MM.1S (cell line): Measurements from ENCODE around the gene RAD9B.
"Not testable (repeated sequence)": the region's sequence is repeated elsewhere in the genome, so short reads cannot be mapped to it uniquely, and the experiment has no call there.

ENCODE experiments used
- DNase-seq: peaks from one replicate; pipeline ENCODE4 v3.0.0-alpha.2; 2015
- H2AFZ ChIP-seq: fragments of 300-600 bp; sonication (generic); 2 replicates; pipeline ENCODE4 v1.6.0; 2016; ENCODE audit warnings: antibody characterized with exemption, low read length
- H3F3A ChIP-seq: fragments of 300-600 bp; sonication (generic); 2 replicates; pipeline ENCODE4 v1.6.1; 2016; ENCODE audit warnings: mild to moderate bottlenecking, antibody characterized with exemption, low read length, moderate library complexity, mixed read lengths; ENCODE audit not compliant: insufficient read depth
- H3K27ac ChIP-seq: fragments of 300-600 bp; sonication (generic); 2 replicates; pipeline ENCODE4 v1.5.1; 2016; ENCODE audit warnings: mild to moderate bottlenecking, low read length
- H3K27me3 ChIP-seq: fragments of 300-600 bp; sonication (generic); replicated peaks from 2 replicates; pipeline ENCODE4 v1.6.0; 2016; ENCODE audit warnings: low read length; ENCODE audit not compliant: insufficient read depth
- H3K36me3 ChIP-seq: fragments of 300-600 bp; sonication (generic); replicated peaks from 2 replicates; pipeline ENCODE4 v1.6.1; 2016; ENCODE audit warnings: mild to moderate bottlenecking, low read length, mixed read lengths; ENCODE audit not compliant: insufficient read depth
- H3K4me1 ChIP-seq: fragments of 300-600 bp; sonication (generic); 2 replicates; pipeline ENCODE4 v1.6.1; 2016; ENCODE audit warnings: low read length, mixed read lengths
- H3K4me2 ChIP-seq: fragments of 300-600 bp; sonication (generic); 2 replicates; pipeline ENCODE4 v1.6.0; 2016; ENCODE audit warnings: low read depth, low read length
- H3K4me3 ChIP-seq: fragments of 300-600 bp; sonication (generic); 2 replicates; pipeline ENCODE4 v1.5.1; 2016; ENCODE audit warnings: low read length, mixed read lengths
- H3K79me2 ChIP-seq: fragments of 300-600 bp; sonication (generic); 2 replicates; pipeline ENCODE4 v1.6.1; 2016; ENCODE audit warnings: mixed run types, low read length, mixed read lengths
- H3K9ac ChIP-seq: fragments of 300-600 bp; sonication (generic); 2 replicates; pipeline ENCODE4 v1.6.1; 2016; ENCODE audit warnings: low read length, mixed read lengths
- H3K9me2 ChIP-seq: fragments of 300-600 bp; sonication (generic); replicated peaks from 2 replicates; pipeline ENCODE4 v1.6.1; 2016; ENCODE audit warnings: mild to moderate bottlenecking, low read length, mixed read lengths; ENCODE audit not compliant: insufficient read depth
- H3K9me3 ChIP-seq: fragments of 300-600 bp; sonication (generic); replicated peaks from 2 replicates; pipeline ENCODE4 v1.6.1; 2016; ENCODE audit warnings: mild to moderate bottlenecking, low read length, mixed read lengths; ENCODE audit not compliant: insufficient read depth
- H4K20me1 ChIP-seq: fragments of 300-600 bp; sonication (generic); 2 replicates; pipeline ENCODE4 v1.6.1; 2016; ENCODE audit warnings: mild to moderate bottlenecking, low read length, moderate library complexity, mixed read lengths; ENCODE audit not compliant: insufficient read depth
- EZH2 ChIP-seq: fragments of 300-600 bp; sonication (generic); optimal IDR thresholded peaks from 2 replicates; pipeline ENCODE3; 2017; ENCODE audit warnings: low read depth, mild to moderate bottlenecking, antibody characterized with exemption, low read length, mixed read lengths
- EZH2phosphoT487 ChIP-seq: fragments of 300-600 bp; sonication (generic); IDR thresholded peaks from 2 replicates; pipeline ENCODE4 v1.6.1; 2018; ENCODE audit warnings: antibody characterized with exemption, low read length
- TF ChIP-seq, protein P1 (sequence below): fragments of 300-600 bp; sonication (generic); IDR thresholded peaks from 2 replicates; pipeline ENCODE4 v1.5.1; 2016; ENCODE audit warnings: antibody characterized with exemption, low read length, mixed read lengths

The RAD9B gene

DNA sequence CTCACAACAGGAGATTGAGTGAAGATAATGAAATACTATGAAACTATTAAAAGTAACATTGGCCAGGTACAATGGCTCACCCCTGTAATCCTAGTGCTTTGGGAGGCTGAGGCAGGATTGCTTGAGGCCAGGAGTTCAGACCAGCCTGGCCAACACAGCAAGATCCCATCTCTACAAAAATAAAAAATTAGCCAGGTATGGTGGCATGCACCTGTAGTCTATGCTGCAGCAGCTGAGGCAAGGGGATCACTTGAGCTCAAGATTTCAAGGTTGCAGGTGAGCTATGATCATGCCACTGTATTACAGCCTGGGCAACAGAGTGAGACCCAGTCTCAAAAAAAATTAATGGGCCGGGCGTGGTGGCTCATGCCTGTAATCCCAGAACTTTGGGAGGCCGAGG is 14.9 kb downstream of the RAD9B start:
- TF ChIP-seq, protein P1, sequence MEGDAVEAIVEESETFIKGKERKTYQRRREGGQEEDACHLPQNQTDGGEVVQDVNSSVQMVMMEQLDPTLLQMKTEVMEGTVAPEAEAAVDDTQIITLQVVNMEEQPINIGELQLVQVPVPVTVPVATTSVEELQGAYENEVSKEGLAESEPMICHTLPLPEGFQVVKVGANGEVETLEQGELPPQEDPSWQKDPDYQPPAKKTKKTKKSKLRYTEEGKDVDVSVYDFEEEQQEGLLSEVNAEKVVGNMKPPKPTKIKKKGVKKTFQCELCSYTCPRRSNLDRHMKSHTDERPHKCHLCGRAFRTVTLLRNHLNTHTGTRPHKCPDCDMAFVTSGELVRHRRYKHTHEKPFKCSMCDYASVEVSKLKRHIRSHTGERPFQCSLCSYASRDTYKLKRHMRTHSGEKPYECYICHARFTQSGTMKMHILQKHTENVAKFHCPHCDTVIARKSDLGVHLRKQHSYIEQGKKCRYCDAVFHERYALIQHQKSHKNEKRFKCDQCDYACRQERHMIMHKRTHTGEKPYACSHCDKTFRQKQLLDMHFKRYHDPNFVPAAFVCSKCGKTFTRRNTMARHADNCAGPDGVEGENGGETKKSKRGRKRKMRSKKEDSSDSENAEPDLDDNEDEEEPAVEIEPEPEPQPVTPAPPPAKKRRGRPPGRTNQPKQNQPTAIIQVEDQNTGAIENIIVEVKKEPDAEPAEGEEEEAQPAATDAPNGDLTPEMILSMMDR = no peak
- TF ChIP-seq EZH2 = no peak
- TF ChIP-seq EZH2phosphoT487 = no peak
- no peaks in the 10 kb centered on the region for H3K4me1 ChIP-seq
- H3K79me2 ChIP-seq = no peaks in the 10 kb centered on the region
- H3K27me3 ChIP-seq = no peaks in the 10 kb centered on the region
- H3K36me3 ChIP-seq = no peaks in the 10 kb centered on the region
- DNase-seq = no peak
- no peaks in the 10 kb centered on the region for H3K9me2 ChIP-seq
- no peaks in the 10 kb centered on the region for H3K9me3 ChIP-seq
- H3K9ac ChIP-seq = no peak overlapping the region
- H4K20me1 ChIP-seq = no peaks in the 10 kb centered on the region
- no peak overlapping the region for H3K4me2 ChIP-seq
- H3F3A ChIP-seq = no peaks in the 10 kb centered on the region
- no peak overlapping the region for H3K4me3 ChIP-seq
- no peak overlapping the region for H3K27ac ChIP-seq
- H2AFZ ChIP-seq = no peak overlapping the region

DNA sequence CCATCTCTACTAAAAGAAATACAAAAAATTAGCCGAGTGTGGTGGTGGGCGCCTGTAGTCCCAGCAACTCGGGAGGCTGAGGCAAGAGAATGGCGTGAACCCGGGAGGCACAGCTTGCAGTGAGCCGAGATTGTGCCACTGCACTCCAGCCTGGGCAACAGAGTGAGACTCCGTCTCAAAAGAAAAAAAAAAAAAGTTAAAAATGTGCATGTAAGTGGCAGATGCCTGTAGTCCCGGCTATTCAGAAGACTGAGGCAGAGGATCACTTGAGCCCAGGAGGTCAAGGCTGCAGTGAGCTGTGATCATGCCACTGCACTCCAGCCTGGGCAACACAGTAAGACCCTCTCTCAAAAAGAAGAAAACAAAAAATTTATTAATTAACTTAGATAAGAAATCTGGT is 15.9 kb downstream of the RAD9B start:
- not testable (repeated sequence) for H3K27ac ChIP-seq, H3F3A ChIP-seq, DNase-seq, H3K36me3 ChIP-seq, H3K9ac ChIP-seq, H4K20me1 ChIP-seq, H3K9me3 ChIP-seq, H3K4me1 ChIP-seq, H3K9me2 ChIP-seq, H3K4me2 ChIP-seq, H3K27me3 ChIP-seq, H3K4me3 ChIP-seq, H3K79me2 ChIP-seq, H2AFZ ChIP-seq

DNA sequence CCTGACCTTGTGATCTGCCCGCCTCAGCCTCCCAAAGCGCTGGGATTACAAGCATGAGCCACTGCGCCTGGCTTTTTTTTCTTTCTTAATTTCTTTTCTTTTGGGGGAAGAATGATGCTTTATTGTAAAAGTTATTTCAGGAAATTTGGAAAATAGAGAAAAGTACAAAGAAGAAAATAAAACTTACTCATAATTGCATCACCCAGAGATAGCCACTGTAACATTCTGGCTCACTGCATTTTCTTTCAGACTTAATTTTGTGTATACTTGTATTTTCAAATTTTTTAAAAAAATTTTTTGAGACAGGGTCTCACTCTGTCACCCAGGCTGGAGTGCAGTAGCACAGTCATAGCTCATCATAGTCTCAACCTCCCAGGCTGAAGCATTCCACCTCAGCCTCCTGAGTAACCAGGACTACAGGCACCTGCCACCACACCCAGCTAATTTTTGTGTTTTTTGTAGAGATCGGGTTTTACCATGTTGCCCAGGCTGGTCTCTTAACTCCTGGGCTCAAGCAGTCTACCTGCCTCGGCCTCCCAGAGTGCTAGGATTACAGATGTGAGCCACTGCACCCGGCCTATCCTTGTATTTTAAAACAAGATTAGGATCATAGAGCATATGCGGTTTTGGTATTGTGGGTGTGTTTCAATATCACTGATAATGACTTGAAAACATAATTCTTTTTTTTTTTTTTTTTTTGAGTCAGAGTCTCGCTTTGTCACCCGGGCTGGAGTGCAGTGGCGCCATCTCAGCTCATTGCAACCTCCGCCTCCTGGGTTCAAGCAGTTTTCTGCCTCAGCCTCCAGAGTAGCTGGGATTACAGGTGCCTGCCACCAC is 19.0 kb downstream of the RAD9B start:
- H3K4me1 ChIP-seq, H3K4me3 ChIP-seq, H3K9me3 ChIP-seq, H3F3A ChIP-seq, H3K36me3 ChIP-seq, H3K9ac ChIP-seq, H4K20me1 ChIP-seq, H2AFZ ChIP-seq, H3K27me3 ChIP-seq, DNase-seq, H3K4me2 ChIP-seq, H3K79me2 ChIP-seq, H3K27ac ChIP-seq, H3K9me2 ChIP-seq: not testable (repeated sequence)

DNA sequence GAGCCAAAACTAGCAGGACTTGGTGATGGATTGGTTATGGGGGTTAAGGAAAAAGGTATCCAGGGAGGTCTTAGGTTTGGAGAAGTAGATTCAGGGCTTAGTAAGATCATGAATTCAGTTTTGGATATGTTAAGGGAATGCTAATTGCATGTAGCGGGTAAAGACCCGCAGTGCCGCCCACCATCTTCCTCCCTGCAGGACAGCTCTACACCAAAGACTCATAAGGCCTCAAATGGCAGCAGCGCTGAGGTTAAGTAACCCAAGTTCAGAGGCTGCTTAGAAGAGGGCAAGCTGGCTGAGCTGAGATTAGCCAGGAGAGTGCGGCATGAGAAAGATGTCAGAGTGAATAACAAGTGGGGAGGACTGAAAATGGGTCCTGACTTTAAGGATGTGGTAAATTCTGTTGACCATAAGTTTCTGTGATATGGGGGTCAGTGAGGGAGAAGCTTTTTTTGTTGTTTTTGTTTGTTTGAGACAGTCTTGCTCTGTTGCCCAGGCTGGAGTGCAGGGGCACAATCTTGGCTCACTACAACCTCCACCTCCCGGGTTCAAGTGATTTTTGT is 26.2 kb downstream of the RAD9B start:
- Histone ChIP-seq H3K9me2 (no peaks in the 10 kb centered on the region), H3F3A (no peaks in the 10 kb centered on the region), H3K4me1 (peaks cover 21% of the 10 kb centered on the region), H3K9ac (no peak overlapping the region), H3K9me3 (no peaks in the 10 kb centered on the region), H3K4me3 (no peak overlapping the region), H3K27me3 (no peaks in the 10 kb centered on the region), H3K27ac (no peak overlapping the region), H2AFZ (no peak overlapping the region), H4K20me1 (no peaks in the 10 kb centered on the region), H3K36me3 (no peaks in the 10 kb centered on the region), H3K79me2 (no peaks in the 10 kb centered on the region), H3K4me2 (no peak overlapping the region)
- DNase-seq = no peak
- TF ChIP-seq EZH2phosphoT487 = no peak
- no peak for TF ChIP-seq EZH2
- TF ChIP-seq, protein P1 = no peak
